GM21737 (cell line): ENCODE data around the gene NINL.

ENCODE experiments used
- ATAC-seq: cut with Tn5 transposase; IDR thresholded peaks from one replicate; pipeline ENCODE4 v1.9.1; 2021; ENCODE audit warnings: mild to moderate bottlenecking, moderate library complexity; ENCODE audit not compliant: unreplicated experiment

Gene NINL

GRCh38 chr20:25534845-25535244 lies 50.5 kb downstream of the NINL start:
- ATAC-seq = no peak

DNA sequence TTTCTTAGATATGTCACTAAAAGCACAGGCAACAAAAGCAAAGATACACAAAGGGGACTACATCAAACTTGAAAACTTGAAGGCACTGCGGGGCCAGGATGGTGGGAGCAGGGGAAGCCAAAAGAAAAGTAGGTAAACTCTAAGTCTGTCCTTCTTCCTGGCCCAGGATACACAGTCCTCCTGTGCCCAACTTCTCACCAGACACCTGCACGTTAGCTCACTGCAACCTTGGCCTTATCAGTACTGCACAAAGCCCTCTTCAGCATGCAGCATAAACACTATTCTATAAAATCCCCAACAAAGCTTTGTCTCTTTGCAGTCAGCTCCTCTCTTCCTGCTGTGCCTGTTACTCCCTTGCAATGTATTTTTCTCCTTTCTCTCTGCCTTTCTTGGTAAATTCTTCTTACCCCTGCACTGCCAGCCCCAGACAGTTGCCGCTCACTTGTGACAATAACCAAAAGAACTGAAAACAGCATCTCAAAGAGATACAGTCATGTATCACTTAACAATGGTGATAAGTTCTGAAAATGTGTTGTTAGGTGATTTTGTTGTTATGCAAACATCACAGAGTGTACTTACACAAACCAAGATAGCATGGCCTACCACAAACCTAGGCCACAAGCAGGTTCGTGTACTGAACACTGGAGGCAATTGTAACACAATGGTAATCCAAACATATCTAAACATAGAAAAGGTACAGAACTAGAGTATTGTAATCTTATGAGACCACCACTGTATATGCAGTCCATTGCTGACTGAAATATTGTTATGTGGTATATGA lies 51.2 kb downstream of the NINL start:
- no peak for ATAC-seq

DNA sequence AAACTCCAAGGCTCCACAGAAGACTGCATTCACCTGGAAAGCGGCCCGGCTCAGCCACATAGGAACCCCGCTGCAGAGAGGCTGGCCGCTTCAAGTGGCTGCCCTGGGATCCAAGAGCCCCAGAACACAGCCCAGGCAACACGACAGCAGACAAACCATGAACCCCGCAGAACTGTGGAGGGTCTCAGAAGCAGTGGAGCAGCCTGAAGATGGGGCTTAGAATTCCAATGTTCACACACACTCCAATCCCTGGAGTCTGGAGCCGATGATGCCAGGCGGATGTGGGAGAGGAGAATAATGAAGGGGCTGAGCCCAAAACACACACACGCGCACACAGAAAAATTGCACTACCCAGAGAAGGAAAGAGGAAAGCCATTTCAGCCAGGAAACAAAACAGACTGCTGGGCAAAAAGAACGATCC lies 52.4 kb downstream of the NINL start:
- ATAC-seq = no peak

DNA sequence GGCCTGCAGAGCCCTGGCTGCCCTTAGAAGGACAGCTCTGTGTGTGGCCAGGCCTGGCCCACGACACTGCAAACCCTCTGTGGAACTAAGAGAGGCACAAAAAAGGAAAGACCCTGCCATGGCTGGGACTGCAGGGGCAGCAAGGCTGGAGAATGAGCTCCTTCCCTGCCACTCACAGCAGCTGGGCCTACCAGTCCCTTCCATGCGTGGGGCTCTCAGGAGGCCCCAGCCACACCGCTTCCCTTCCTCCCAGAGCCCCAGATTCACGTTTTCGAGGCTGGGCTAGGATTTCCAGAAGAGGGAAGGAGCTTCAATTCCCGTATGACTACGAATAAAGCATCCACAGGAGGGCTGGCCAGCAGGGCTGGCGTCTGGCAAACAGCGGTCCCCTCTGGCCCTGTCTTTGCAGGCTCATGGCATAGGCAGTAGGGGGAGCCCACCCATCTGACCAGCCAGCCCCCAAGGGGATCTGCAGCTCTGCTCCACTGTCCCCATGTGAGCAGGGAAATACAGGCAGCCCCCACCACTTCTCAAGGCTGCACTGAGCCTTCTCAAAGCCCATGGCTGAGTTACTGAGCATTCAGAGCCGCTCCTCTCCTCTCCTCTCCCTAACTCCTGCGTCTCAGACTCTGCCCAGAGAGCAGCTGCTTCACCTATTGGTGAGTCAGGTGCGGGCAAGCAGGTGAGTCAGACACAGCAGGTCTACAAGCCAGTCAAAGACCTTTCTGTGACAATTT lies 53.1 kb downstream of the NINL start:
- ATAC-seq = no peak

- ATAC-seq = no peak
Measured at GRCh38 chr20:25529295-25529951, 55.9 kb downstream of the NINL start.

GRCh38 chr20:25527949-25528348 lies 57.4 kb downstream of the NINL start:
- ATAC-seq = no peak

GRCh38 chr20:25526446-25526845 lies 58.9 kb downstream of the NINL start:
- no peak for ATAC-seq

- ATAC-seq = no peak
Measured at GRCh38 chr20:25525867-25526266, 59.5 kb downstream of the NINL start.

DNA sequence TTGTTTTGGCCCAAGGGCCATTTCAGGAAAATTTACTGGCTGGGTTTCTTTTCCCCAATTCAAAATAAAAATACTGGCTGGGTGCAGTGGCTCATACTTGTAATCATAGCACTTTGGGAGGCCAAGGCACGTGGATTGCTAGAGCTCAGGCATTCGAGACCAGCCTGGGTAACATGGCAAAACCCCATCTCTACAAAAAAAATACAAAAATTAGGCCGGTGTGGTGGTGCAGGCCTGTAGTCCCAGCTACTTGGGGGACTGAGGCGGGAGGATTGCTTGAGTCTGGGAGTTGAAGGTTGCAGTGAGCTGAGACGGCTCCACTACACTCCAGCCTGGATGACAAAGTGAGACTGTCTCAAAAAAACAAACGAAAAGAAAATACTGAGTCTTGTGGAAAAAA lies 60.0 kb downstream of the NINL start:
- ATAC-seq = no peak

GRCh38 chr20:25521382-25521781 lies 63.9 kb downstream of the NINL start:
- no peak for ATAC-seq

GRCh38 chr20:25517124-25517523 lies 68.2 kb downstream of the NINL start:
- ATAC-seq = no peak

DNA sequence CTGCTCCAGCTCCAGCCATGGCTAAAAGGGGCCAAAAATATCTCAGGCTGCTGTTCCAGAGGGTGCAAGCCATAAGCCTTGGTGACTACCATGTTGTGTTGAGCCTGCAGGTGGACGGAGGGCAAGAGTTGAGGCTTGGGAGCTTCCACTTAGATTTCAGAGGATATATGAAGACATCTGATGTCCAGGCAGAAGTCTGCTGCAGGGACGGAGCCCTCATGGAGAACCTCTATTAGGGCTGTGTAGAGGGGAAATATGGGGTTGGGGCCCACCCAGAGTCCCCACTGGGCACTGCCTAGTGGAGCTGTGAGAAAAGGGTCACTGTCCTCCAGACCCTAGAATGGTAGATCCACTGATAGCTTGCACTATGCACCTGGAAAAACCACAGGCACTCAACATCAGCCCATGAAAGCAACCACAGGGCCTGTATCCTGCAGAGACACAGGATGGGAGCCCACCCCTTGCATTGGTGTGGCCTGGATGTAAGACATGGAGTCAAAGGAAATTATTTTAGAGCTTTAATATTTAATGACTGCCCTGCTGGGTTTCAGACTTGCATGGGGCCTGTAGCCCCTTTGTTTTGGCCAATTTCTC lies 70.5 kb downstream of the NINL start:
- ATAC-seq = no peak

DNA sequence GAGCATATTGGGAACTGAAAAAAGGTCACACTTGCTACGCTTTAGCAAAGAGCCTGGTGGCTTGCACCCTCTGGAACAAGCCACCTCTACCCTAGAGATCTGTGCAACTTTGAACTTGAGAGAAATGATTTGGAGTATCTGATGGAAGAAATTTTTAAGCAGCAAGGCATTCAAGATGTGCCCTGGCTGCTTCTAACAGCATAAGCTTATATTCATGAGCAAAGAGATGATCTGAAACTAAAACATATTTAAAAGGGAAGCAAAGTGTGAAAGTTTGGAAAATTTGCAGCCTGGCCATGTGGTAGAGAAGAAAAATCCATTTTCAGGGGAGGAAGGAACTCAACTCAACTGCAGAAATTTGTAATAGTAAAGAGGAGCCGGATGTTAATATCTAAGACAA lies 71.1 kb downstream of the NINL start:
- ATAC-seq = no peak

GRCh38 chr20:25512709-25513108 lies 72.6 kb downstream of the NINL start:
- ATAC-seq = no peak

DNA sequence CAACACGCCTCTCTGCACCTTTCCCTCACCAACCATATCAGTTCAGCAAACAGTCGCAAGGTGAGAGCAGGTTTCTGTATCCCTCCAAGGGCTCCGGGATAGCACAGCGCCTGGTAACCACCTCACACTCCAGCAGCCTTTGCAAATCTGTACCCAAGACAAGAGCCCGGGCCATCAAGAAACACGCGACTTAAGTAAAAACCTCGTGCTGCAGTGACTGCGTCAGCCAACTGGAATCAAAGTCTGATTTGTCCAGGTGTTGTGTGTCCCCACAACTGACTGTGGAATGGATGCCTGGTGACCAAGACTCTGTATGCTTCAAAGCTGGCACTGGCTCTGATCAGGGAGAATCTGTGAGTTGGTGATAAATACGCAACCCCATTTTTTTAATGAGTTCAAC lies 74.1 kb downstream of the NINL start:
- no peak for ATAC-seq

DNA sequence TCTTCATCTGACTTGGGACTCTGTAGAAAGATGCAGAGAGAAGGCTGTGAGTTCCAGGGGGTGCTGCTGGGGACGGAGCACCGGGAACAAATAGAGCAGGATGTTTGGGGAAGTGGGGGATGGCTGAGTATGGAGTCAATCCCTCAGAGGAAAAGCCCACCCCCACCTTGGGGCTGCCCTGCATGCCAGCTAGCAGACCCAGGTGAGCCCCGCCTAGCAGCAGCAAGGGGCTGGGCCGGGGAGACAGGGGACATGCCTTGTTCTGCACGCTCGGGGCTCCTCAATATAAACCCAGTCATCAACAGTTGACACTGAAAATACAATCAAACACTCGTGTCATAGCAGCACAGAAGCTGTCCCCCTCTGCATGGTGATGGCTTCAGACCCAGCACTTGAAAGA lies 74.6 kb downstream of the NINL start:
- ATAC-seq = no peak

DNA sequence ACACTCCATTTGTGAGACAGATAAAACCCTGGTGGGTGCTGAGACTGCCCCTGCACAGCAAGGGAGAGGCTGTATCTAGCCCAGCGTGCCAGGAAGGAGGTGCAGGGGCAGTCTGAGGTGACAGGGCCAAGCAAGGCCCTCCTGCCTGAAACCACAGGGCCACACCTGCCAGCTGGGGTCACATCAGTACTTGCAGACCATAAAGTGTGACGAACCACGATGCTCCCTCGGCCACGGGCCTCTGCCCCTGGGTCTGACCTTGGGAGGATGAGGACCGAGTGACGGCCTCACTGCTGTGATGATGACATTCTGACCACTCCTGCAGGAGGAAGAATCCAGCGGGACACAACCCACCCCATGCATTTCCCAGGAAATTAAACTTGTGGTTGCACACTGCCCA lies 75.1 kb downstream of the NINL start:
- no peak for ATAC-seq

GRCh38 chr20:25509084-25509483 lies 76.2 kb downstream of the NINL start:
- no peak for ATAC-seq

- no peak for ATAC-seq
Measured at GRCh38 chr20:25508083-25508770, 77.1 kb downstream of the NINL start.

DNA sequence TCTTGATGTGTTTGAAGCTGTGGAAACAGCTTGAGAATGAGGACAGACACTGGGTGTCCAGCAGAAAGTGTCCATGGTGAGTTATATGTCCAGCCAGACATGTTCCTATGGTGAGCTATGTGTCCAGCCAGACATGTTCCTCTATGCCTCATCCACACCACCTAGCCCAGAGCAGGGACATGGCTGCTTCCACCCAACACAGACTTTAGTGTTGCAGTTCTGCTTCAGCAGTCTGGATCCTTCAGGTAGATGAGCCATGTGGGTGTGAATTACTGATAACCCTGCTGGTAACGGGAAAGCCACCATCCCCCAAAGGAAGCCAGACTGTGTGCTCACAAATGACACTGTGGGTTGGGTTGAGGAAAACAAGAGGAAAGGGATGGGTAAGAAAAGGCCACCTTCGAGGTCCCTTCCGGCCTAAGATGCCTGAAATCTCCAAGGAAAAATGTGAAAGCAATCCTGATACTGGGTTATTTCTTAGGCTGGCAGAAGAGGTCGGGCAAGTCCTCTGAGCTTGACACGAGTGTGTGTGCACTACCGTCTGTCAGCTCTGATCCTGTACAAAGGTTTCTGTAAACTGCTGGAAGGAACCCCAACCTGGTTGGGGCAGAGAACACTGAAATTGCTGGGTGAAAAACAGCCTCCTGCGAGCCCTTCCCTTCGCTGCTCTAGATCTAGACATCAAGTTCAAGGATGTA lies 77.8 kb downstream of the NINL start:
- ATAC-seq = no peak
